SU-DHL-6 (cell line): ENCODE measurements around the gene INKA2.

Experiments
- EZH2phosphoT487 ChIP-seq: fragments of 200-600 bp; sonication (generic), shearing (Covaris generic); conservative IDR thresholded peaks from 2 replicates; pipeline ENCODE4 v1.6.1; 2018; ENCODE audit warnings: mild to moderate bottlenecking, antibody characterized with exemption, low read length, moderate library complexity, mixed read lengths
- TF ChIP-seq, protein P1 (sequence below): fragments of 200-600 bp; sonication (generic); IDR thresholded peaks from one replicate; pipeline ENCODE4 v1.5.1; 2017; ENCODE audit warnings: antibody characterized with exemption, mild to moderate bottlenecking, low read length, moderate library complexity; ENCODE audit not compliant: insufficient read depth, poor library complexity, severe bottlenecking

DNA sequence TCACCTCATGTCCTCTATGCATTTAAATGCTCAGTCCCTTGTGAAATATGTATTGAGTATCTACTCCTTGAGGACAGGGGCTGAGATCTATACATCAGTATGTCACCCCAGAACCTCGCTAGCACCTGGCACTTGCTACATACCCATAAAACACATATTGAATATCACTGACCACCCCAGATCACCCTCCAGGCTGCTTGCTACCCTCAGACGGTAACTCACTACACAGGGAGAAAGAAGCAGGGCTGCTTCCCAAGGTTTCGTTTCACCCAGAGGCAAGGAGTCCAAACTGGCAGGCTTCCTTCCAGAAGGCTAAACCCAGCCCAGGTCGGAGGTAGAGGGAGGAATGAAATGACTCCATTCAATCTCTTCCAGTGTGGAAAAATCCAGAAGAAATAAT, 8.5 kb downstream of the INKA2 start:
- TF ChIP-seq, protein P1, sequence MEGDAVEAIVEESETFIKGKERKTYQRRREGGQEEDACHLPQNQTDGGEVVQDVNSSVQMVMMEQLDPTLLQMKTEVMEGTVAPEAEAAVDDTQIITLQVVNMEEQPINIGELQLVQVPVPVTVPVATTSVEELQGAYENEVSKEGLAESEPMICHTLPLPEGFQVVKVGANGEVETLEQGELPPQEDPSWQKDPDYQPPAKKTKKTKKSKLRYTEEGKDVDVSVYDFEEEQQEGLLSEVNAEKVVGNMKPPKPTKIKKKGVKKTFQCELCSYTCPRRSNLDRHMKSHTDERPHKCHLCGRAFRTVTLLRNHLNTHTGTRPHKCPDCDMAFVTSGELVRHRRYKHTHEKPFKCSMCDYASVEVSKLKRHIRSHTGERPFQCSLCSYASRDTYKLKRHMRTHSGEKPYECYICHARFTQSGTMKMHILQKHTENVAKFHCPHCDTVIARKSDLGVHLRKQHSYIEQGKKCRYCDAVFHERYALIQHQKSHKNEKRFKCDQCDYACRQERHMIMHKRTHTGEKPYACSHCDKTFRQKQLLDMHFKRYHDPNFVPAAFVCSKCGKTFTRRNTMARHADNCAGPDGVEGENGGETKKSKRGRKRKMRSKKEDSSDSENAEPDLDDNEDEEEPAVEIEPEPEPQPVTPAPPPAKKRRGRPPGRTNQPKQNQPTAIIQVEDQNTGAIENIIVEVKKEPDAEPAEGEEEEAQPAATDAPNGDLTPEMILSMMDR = no peak
- no peak for TF ChIP-seq EZH2phosphoT487
